BLaER1 treated with 17β-estradiol and CSF1 and Interleukin-3, amounts not matched to agents 10 nM and 100 nM (cell line): ENCODE results near the gene SLC6A7.
A peak's percentile ranks its signal among the peaks of the same experiment; 100 is the strongest.

ENCODE experiments used
- H3K27ac ChIP-seq, 11 experiments: shearing (Covaris generic); formaldehyde crosslinking; 2 replicates each; pipeline ENCODE4 v1.8.1; 2022
- H3K27me3 ChIP-seq, 11 experiments: shearing (Covaris generic); formaldehyde crosslinking; 2 replicates each; pipeline ENCODE4 v1.8.1; 2022
- H3K36me3 ChIP-seq, 11 experiments: shearing (Covaris generic); formaldehyde crosslinking; 2 replicates each; pipeline ENCODE4 v1.8.1; 2022
- H3K4me1 ChIP-seq, 10 experiments: shearing (Covaris generic); formaldehyde crosslinking; 2 replicates each; pipeline ENCODE4 v1.8.1; 2022
- H3K4me2 ChIP-seq, 11 experiments: shearing (Covaris generic); formaldehyde crosslinking; 2 replicates each; pipeline ENCODE4 v1.8.1; 2022
- H3K4me3 ChIP-seq, 10 experiments: shearing (Covaris generic); formaldehyde crosslinking; 2 replicates each; pipeline ENCODE4 v1.8.1; 2022
- H3K9ac ChIP-seq, 11 experiments: shearing (Covaris generic); formaldehyde crosslinking; 2 replicates each; pipeline ENCODE4 v1.8.1; 2022
- H3K9me3 ChIP-seq, 11 experiments: shearing (Covaris generic); formaldehyde crosslinking; replicated peaks in 1 of 11; 2 replicates each; pipeline ENCODE4 v1.8.1; 2022
- H4K20me1 ChIP-seq, 11 experiments: shearing (Covaris generic); formaldehyde crosslinking; 2 replicates each; pipeline ENCODE4 v1.8.1; 2022
- Cebpa-rat ChIP-seq, 11 experiments: shearing (Covaris generic); IDR thresholded peaks; 2 replicates each; pipeline ENCODE4 v1.8.1; 2022

Gene SLC6A7

GRCh38 chr5:150164211-150164980, 25.5 kb upstream of the SLC6A7 start:
- Histone ChIP-seq H3K27ac (peak overlapping the region in 8 of 11 experiments; percentile 19 to 68 (median 40); a peak in 14 of 22 replicates), H3K27me3 (no peaks in the 10 kb centered on the region), H3K4me2 (peak overlapping the region; percentile 47 to 100 (median 94)), H4K20me1 (no peaks in the 10 kb centered on the region), H3K9me3 (no peaks in the 10 kb centered on the region), H3K4me3 (no peak overlapping the region), H3K36me3 (no peaks in the 10 kb centered on the region), H3K9ac (peak overlapping the region in 6 of 11 experiments; percentile 0 to 57 (median 44); a peak in 9 of 22 replicates), H3K4me1 (peaks cover 62 to 75% (median 69%) of the 10 kb centered on the region in 10 experiments)
- no peak for TF ChIP-seq Cebpa-rat (IDR thresholded peaks at IDR 0.05)

- Histone ChIP-seq H3K36me3 (no peaks in the 10 kb centered on the region), H4K20me1 (no peaks in the 10 kb centered on the region), H3K27ac (no peak overlapping the region), H3K27me3 (no peaks in the 10 kb centered on the region), H3K4me3 (no peak overlapping the region), H3K9me3 (no peaks in the 10 kb centered on the region), H3K9ac (no peak overlapping the region), H3K4me2 (peak overlapping the region in 5 of 11 experiments; percentile 2 to 100 (median 97); a peak in 6 of 22 replicates), H3K4me1 (peaks cover 45 to 58% (median 52%) of the 10 kb centered on the region in 10 experiments)
- no peak for TF ChIP-seq Cebpa-rat (IDR thresholded peaks at IDR 0.05)
These were observed 23.7 kb upstream of the SLC6A7 start for GRCh38 chr5:150166037-150166649.

- TF ChIP-seq Cebpa-rat (IDR thresholded peaks at IDR 0.05), result no peak
- Histone ChIP-seq H4K20me1 (no peaks in the 10 kb centered on the region), H3K9ac (no peak within 1 kb of the TSS), H3K4me2 (peak within 1 kb of the TSS in 8 of 11 experiments; percentile 2 to 100 (median 98); a peak in 12 of 22 replicates), H3K4me1 (peaks cover 37 to 50% (median 45%) of the 10 kb centered on the region in 10 experiments), H3K4me3 (no peak within 1 kb of the TSS), H3K36me3 (no peaks in the 10 kb centered on the region), H3K9me3 (no peaks in the 10 kb centered on the region), H3K27me3 (no peaks in the 10 kb centered on the region), H3K27ac (no peak within 1 kb of the TSS)
These were observed 23.0 kb upstream of the SLC6A7 start, which contains the start of gene CDX1 for GRCh38 chr5:150166650-150167511. Gene CDX1 (plus strand): TSS chr5:150166778. CDS start chr5:150166877, 99 bp downstream.

GRCh38 chr5:150167512-150167850, 22.4 kb upstream of the SLC6A7 start:
- Histone ChIP-seq H3K4me2 (no peak overlapping the region), H3K27ac (no peak overlapping the region), H3K4me1 (peaks cover 31 to 44% (median 39%) of the 10 kb centered on the region in 10 experiments), H4K20me1 (no peaks in the 10 kb centered on the region), H3K27me3 (no peaks in the 10 kb centered on the region), H3K4me3 (no peak overlapping the region), H3K36me3 (no peaks in the 10 kb centered on the region), H3K9ac (no peak overlapping the region), H3K9me3 (no peaks in the 10 kb centered on the region)
- TF ChIP-seq Cebpa-rat (IDR thresholded peaks at IDR 0.05), result no peak

GRCh38 chr5:150167908-150168307, 22.0 kb upstream of the SLC6A7 start:
- Histone ChIP-seq H3K4me3 (no peak overlapping the region), H3K27me3 (no peaks in the 10 kb centered on the region), H3K4me1 (peaks cover 27 to 40% (median 34%) of the 10 kb centered on the region in 10 experiments), H3K27ac (no peak overlapping the region), H3K9ac (no peak overlapping the region), H3K4me2 (no peak overlapping the region), H3K36me3 (no peaks in the 10 kb centered on the region), H3K9me3 (no peaks in the 10 kb centered on the region), H4K20me1 (no peaks in the 10 kb centered on the region)
- no peak for TF ChIP-seq Cebpa-rat (IDR thresholded peaks at IDR 0.05)

GRCh38 chr5:150168864-150169263, 21.0 kb upstream of the SLC6A7 start:
- Histone ChIP-seq H3K27me3 (no peaks in the 10 kb centered on the region), H3K4me1 (peaks cover 18 to 33% (median 25%) of the 10 kb centered on the region in 10 experiments), H4K20me1 (no peaks in the 10 kb centered on the region), H3K4me2 (peak overlapping the region in 2 of 11 experiments; percentile 23 to 37; a peak in 3 of 22 replicates), H3K36me3 (no peaks in the 10 kb centered on the region), H3K27ac (no peak overlapping the region), H3K9ac (no peak overlapping the region), H3K4me3 (no peak overlapping the region), H3K9me3 (no peaks in the 10 kb centered on the region)
- no peak for TF ChIP-seq Cebpa-rat (IDR thresholded peaks at IDR 0.05)

GRCh38 chr5:150172145-150172544, 17.7 kb upstream of the SLC6A7 start:
- H3K4me1 ChIP-seq, result peaks cover 6 to 33% (median 13%) of the 10 kb centered on the region in 10 experiments; a peak in 16 of 20 replicates
- no peak for TF ChIP-seq Cebpa-rat (IDR thresholded peaks at IDR 0.05)
- H3K36me3 ChIP-seq, result no peaks in the 10 kb centered on the region
- H3K27me3 ChIP-seq, result no peaks in the 10 kb centered on the region
- no peak overlapping the region for H3K9ac ChIP-seq
- H3K4me3 ChIP-seq, result no peak overlapping the region
- no peak overlapping the region for H3K4me2 ChIP-seq
- H3K9me3 ChIP-seq, result no peaks in the 10 kb centered on the region
- no peaks in the 10 kb centered on the region for H4K20me1 ChIP-seq
- H3K27ac ChIP-seq, result no peak overlapping the region

GRCh38 chr5:150172556-150172955, 17.3 kb upstream of the SLC6A7 start:
- Histone ChIP-seq H3K27ac (no peak overlapping the region), H4K20me1 (no peaks in the 10 kb centered on the region), H3K4me3 (no peak overlapping the region), H3K9ac (no peak overlapping the region), H3K4me1 (peaks cover 6 to 33% (median 13%) of the 10 kb centered on the region in 10 experiments; a peak in 16 of 20 replicates), H3K27me3 (no peaks in the 10 kb centered on the region), H3K9me3 (no peaks in the 10 kb centered on the region), H3K4me2 (no peak overlapping the region), H3K36me3 (no peaks in the 10 kb centered on the region)
- TF ChIP-seq Cebpa-rat (IDR thresholded peaks at IDR 0.05), result no peak

GRCh38 chr5:150173161-150173560, 16.7 kb upstream of the SLC6A7 start:
- Histone ChIP-seq H3K9ac (no peak overlapping the region), H3K4me2 (no peak overlapping the region), H4K20me1 (no peaks in the 10 kb centered on the region), H3K27ac (no peak overlapping the region), H3K9me3 (no peaks in the 10 kb centered on the region), H3K4me3 (no peak overlapping the region), H3K36me3 (no peaks in the 10 kb centered on the region), H3K27me3 (no peaks in the 10 kb centered on the region), H3K4me1 (peaks cover 6 to 33% (median 13%) of the 10 kb centered on the region in 10 experiments; a peak in 16 of 20 replicates)
- no peak for TF ChIP-seq Cebpa-rat (IDR thresholded peaks at IDR 0.05)
